AG04449 (cell line): ENCODE measurements around the gene ITPR2.

ENCODE experiments used
- CTCF ChIA-PET: fragments of 350-600 bp; formaldehyde crosslinking; extraction: SDS; loops from one replicate; lab custom pipeline; 2021; ENCODE audit warnings: antibody characterized with exemption; lab: Yijun Ruan, JAX
- POLR2A ChIA-PET: fragments of 400-600, 350-600 bp; formaldehyde crosslinking; extraction: SDS; loops from one replicate; lab custom pipeline; 2020; ENCODE audit warnings: antibody characterized with exemption, inconsistent platforms; lab: Yijun Ruan, JAX
- DNase-seq: peaks from one replicate; pipeline ENCODE4 v3.0.0-alpha.2; 2010; ENCODE audit warnings: low read depth, low spot score
- H3K4me3 ChIP-seq: 2 replicates; pipeline ENCODE4 v1.5.1; 2011; ENCODE audit warnings: low read depth, mild to moderate bottlenecking, control low read depth, low read length
- TF ChIP-seq, protein P1 (sequence below): IDR thresholded peaks from one replicate; pipeline ENCODE4 v1.5.1; 2011; ENCODE audit warnings: mild to moderate bottlenecking, moderate library complexity, low read length, control low read depth, inconsistent platforms; ENCODE audit not compliant: insufficient read depth; ENCODE audit errors: missing control alignments

The ITPR2 gene

DNA sequence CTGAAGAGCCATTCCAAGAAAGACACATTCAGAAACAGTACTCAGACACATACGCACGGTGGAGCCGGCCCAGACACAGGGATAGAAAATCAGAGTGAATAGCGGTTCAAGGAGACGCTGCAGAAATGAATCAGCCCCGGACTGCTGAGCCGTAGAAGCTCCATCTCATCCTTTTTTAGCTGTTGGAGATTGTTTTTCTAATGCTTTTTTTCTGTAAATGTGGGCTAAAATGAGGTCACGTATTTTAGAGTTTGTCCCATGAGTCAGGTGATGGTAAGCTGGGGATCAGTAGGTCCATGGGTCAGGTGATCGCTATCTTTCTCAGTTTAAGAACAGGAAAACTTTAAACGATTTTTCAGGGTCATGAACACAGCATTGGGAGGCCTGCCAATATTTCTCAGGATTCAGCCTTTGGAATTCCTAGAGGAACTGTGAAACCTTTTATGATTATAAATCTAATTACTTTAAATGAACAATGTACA is 202.4 kb downstream of the ITPR2 start:
- TF ChIP-seq, protein P1, sequence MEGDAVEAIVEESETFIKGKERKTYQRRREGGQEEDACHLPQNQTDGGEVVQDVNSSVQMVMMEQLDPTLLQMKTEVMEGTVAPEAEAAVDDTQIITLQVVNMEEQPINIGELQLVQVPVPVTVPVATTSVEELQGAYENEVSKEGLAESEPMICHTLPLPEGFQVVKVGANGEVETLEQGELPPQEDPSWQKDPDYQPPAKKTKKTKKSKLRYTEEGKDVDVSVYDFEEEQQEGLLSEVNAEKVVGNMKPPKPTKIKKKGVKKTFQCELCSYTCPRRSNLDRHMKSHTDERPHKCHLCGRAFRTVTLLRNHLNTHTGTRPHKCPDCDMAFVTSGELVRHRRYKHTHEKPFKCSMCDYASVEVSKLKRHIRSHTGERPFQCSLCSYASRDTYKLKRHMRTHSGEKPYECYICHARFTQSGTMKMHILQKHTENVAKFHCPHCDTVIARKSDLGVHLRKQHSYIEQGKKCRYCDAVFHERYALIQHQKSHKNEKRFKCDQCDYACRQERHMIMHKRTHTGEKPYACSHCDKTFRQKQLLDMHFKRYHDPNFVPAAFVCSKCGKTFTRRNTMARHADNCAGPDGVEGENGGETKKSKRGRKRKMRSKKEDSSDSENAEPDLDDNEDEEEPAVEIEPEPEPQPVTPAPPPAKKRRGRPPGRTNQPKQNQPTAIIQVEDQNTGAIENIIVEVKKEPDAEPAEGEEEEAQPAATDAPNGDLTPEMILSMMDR: peak; percentile 8
- peak overlapping the region; percentile 37 for H3K4me3 ChIP-seq
- peak; percentile 64 for DNase-seq
- ChIA-PET CTCF (interaction anchor here (0.6 to 4.8 kb wide), 22 partner anchors 11 to 535 kb away, joined by 3 to 54 read pairs (median 6); no protein-coding TSS in a partner anchor), POLR2A (interaction anchor here (0.6 to 1.0 kb wide), 2 partner anchors 25 to 261 kb away, joined by 3 read pairs; no protein-coding TSS in a partner anchor)

DNA sequence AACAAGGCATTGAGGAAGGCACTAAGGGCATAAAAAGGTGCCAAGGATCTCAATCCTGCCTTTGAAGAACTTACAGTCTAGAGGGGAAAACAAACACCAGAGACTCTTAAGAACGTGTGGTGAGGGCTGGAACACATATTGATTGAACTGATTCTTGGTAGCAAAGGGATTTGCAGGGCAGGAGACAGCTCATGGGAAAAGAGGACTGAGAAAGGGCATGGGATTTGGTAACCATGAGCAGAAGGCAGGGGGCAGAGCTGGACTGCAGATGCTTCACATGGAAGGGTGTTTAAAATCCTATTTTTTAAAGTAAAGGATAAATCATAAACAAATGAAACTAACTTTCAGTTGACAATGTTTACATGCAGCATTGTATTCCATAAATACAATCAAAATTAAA is 203.1 kb downstream of the ITPR2 start:
- ChIA-PET POLR2A (no interaction called here), CTCF (interaction anchor here (0.8 to 4.8 kb wide), 25 partner anchors 11 to 535 kb away, joined by 3 to 54 read pairs (median 5); no protein-coding TSS in a partner anchor)
- no peak for DNase-seq
- peak overlapping the region; percentile 4 for H3K4me3 ChIP-seq
- TF ChIP-seq, protein P1: peak; percentile 39

DNA sequence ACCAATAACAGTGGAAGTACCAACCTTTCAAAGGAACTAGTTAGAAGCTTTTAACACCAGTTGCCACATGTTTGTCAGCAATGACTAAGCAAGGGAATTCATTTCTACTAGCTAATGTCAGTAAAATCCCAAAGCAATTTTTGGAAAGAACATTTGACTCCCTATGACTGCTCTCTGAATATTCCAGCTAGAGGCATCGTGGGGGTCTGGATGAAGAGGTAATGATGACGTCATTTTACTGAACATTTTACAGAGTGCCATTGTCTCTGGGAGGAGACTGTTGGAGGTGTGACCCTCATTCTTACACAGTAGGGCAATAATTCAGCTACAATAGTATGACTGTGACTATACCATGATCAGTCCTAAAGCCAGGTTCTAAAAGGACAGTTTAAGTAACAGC is 204.8 kb downstream of the ITPR2 start:
- ChIA-PET CTCF (interaction anchor here (1.1 to 4.8 kb wide), 8 partner anchors 14 to 509 kb away, joined by 3 to 54 read pairs (median 6); no protein-coding TSS in a partner anchor), POLR2A (no interaction called here)
- no peak overlapping the region for H3K4me3 ChIP-seq
- TF ChIP-seq, protein P1: no peak
- no peak for DNase-seq

DNA sequence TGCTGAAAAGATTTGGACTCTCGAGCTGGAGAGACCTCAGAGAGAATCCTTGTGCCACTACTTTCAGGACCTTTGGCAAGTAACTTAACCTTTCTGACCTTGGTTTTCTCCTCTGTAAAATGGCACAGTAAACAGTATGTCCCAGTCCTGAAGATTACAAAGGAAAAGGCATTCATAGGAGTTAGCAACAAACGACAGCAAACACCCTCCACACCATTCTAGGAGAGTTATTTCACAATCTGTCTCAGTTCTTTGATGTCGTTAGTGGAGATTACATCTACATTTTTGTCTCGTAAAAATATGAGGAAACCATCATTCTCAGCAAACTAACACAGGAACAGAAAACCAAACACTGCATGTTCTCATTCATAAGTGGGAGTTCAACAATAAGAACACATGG is 205.7 kb downstream of the ITPR2 start:
- CTCF ChIA-PET: interaction anchor here (1.8 to 4.8 kb wide), 2 partner anchors 13 to 74 kb away, joined by 8 to 43 read pairs; no protein-coding TSS in a partner anchor

DNA sequence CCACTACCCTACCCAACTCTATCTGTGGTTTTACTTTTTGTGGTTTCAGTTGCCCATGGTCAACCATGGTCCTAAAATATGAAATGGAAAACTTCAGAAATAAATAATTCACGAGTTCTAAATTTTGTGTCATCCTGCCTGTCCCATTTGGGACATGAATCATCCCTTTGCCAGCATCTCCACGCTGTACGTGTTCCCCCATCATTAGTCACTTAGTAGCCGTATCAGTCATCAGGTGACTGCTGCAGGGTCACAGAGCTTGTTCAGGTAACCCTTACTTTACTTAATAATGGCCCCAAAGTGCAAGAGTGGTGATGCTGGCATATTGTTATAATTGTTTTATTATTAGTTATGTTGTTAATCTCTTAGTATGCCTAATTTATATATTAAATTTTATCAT is 209.9 kb downstream of the ITPR2 start:
- no peak for DNase-seq
- TF ChIP-seq, protein P1: no peak
- ChIA-PET CTCF (interaction anchor here (1.0 to 2.8 kb wide), 4 partner anchors 9 to 19 kb away, joined by 3 to 14 read pairs (median 4); no protein-coding TSS in a partner anchor), POLR2A (no interaction called here)
- H3K4me3 ChIP-seq: no peak overlapping the region

More for the DNA sequence above, 205.7 kb downstream of the ITPR2 start:
- POLR2A ChIA-PET: no interaction called here
- H3K4me3 ChIP-seq: no peak overlapping the region
- no peak for DNase-seq
- TF ChIP-seq, protein P1: no peak

DNA sequence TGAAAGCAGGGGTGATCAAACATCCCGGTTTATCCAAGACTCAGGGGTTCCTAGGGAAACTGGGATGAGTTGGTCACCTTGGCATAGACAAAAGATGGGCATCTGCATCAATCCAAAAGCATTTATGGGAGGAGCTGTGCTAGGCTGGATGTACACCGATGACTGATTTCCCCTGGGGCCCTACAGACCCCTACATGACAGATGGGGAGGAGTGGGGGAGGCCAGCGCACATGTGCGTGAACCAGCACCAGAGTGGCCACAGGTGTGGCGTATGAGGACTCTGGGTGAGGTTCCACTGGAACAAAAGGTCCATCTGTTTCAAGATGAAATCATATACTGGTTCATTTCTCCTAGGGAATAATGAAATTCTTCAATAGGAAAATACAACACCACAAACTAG is 210.4 kb downstream of the ITPR2 start:
- no peak overlapping the region for H3K4me3 ChIP-seq
- ChIA-PET POLR2A (no interaction called here), CTCF (interaction anchor here (1.0 to 2.8 kb wide), 2 partner anchors 8 to 12 kb away, joined by 3 to 14 read pairs; no protein-coding TSS in a partner anchor)
- DNase-seq: no peak
- TF ChIP-seq, protein P1: no peak
